Large intestine (tissue), 3 donors: Measurements from ENCODE around the gene PDE4D. TPM values are rescaled to one million over a fixed set of nuclear protein-coding genes. Genes with fewer than 3 reads are reported as not detected.

ENCODE experiments used
- DNase-seq, 2 donors: peaks; one replicate each; pipeline versions ENCODE4 v3.0.0 to v3.0.0-alpha.2; 2013
- H3K27ac ChIP-seq: one replicate; pipeline ENCODE4 v1.5.1; 2013; ENCODE audit warnings: low read length
- H3K27me3 ChIP-seq: 2 replicates; pipeline ENCODE4 v1.6.1; 2013; ENCODE audit warnings: low read length; ENCODE audit not compliant: control insufficient read depth, insufficient read depth
- H3K36me3 ChIP-seq: 2 replicates; pipeline ENCODE4 v1.6.1; 2013; ENCODE audit warnings: low read length; ENCODE audit not compliant: control insufficient read depth, insufficient read depth
- H3K4me1 ChIP-seq: one replicate; pipeline ENCODE4 v1.6.1; 2013; ENCODE audit warnings: low read length; ENCODE audit not compliant: control insufficient read depth, insufficient read depth
- H3K4me3 ChIP-seq: one replicate; pipeline ENCODE4 v1.5.1; 2013; ENCODE audit warnings: low read length
- H3K9me3 ChIP-seq: one replicate; pipeline ENCODE4 v1.6.1; 2013; ENCODE audit warnings: mild to moderate bottlenecking, low read depth, low read length, moderate library complexity; ENCODE audit not compliant: control insufficient read depth
- WGBS: methylation state at CpG from one replicate; pipeline ENCODE4 v1.1.5; 2013; ENCODE audit warnings: low lambda C conversion rate; ENCODE audit not compliant: insufficient coverage; 5-methylcytosine and 5-hydroxymethylcytosine counted together
- polyA plus RNA-seq: library from polyadenylated mRNA; unstranded; fragments of 120-200 nt; gene quantifications from one replicate; pipeline ENCODE4 v1.2.1, GENCODE V29; 2013

Gene PDE4D
- polyA plus RNA-seq, 1 donor, result 13.5 TPM

- Histone ChIP-seq H3K36me3 (no peaks in the 10 kb centered on the region), H3K27ac (peak overlapping the region; percentile 34), H3K4me3 (peak overlapping the region; percentile 78), H3K27me3 (no peaks in the 10 kb centered on the region), H3K9me3 (peaks cover 3% of the 10 kb centered on the region), H3K4me1 (peaks cover 6% of the 10 kb centered on the region)
- DNase-seq, result peak; percentile 44 to 80
- no CpG with 5 or more reads among the region's 87 CpGs for WGBS
Observed at GRCh38 chr5:59039296-59040023, 854.1 kb downstream of the PDE4D start.

- Histone ChIP-seq H3K4me3 (peak overlapping the region; percentile 78), H3K9me3 (peaks cover 3% of the 10 kb centered on the region), H3K36me3 (no peaks in the 10 kb centered on the region), H3K4me1 (peaks cover 6% of the 10 kb centered on the region), H3K27ac (peak overlapping the region; percentile 34), H3K27me3 (no peaks in the 10 kb centered on the region)
- DNase-seq, result no peak
- WGBS, result no CpG with 5 or more reads among the region's 35 CpGs
Observed at GRCh38 chr5:59038798-59039295, 854.7 kb downstream of the PDE4D start.

- Histone ChIP-seq H3K4me1 (peaks cover 6% of the 10 kb centered on the region), H3K4me3 (peak overlapping the region; percentile 78), H3K27me3 (no peaks in the 10 kb centered on the region), H3K27ac (no peak overlapping the region), H3K36me3 (no peaks in the 10 kb centered on the region), H3K9me3 (peaks cover 3% of the 10 kb centered on the region)
- DNase-seq, result no peak
- WGBS, result 70% methylated on average over 2 of the region's 10 CpGs
Observed at GRCh38 chr5:59037941-59038797, 855.4 kb downstream of the PDE4D start.

GRCh38 chr5:59037453-59037852 is 856.1 kb downstream of the PDE4D start:
- H3K27me3 ChIP-seq, result no peaks in the 10 kb centered on the region
- no peak overlapping the region for H3K4me3 ChIP-seq
- H3K9me3 ChIP-seq, result peaks cover 3% of the 10 kb centered on the region
- DNase-seq, result no peak
- no peak overlapping the region for H3K27ac ChIP-seq
- no peaks in the 10 kb centered on the region for H3K36me3 ChIP-seq
- peaks cover 6% of the 10 kb centered on the region for H3K4me1 ChIP-seq
- WGBS, result 100% methylated on average over 1 of the region's 2 CpGs

- Histone ChIP-seq H3K27ac (no peak overlapping the region), H3K36me3 (no peaks in the 10 kb centered on the region), H3K9me3 (peaks cover 3% of the 10 kb centered on the region), H3K27me3 (no peaks in the 10 kb centered on the region), H3K4me1 (peaks cover 6% of the 10 kb centered on the region), H3K4me3 (no peak overlapping the region)
- DNase-seq, result no peak
- WGBS, result 91% methylated on average over 1 of the region's 2 CpGs
Observed at GRCh38 chr5:59037041-59037440, 856.5 kb downstream of the PDE4D start.

- DNase-seq, result peak; percentile 81 to 88
- H3K27ac ChIP-seq, result no peak overlapping the region
Observed at GRCh38 chr5:59036274-59036961, 857.1 kb downstream of the PDE4D start.

GRCh38 chr5:59035681-59036080 is 857.8 kb downstream of the PDE4D start:
- Histone ChIP-seq H3K4me1 (peaks cover 6% of the 10 kb centered on the region), H3K36me3 (no peaks in the 10 kb centered on the region), H3K27ac (no peak overlapping the region), H3K9me3 (peaks cover 3% of the 10 kb centered on the region), H3K4me3 (no peak overlapping the region), H3K27me3 (no peaks in the 10 kb centered on the region)
- DNase-seq, result no peak

More at GRCh38 chr5:59036274-59036961, 857.1 kb downstream of the PDE4D start:
- Histone ChIP-seq H3K9me3 (peaks cover 3% of the 10 kb centered on the region), H3K36me3 (no peaks in the 10 kb centered on the region), H3K4me1 (peaks cover 6% of the 10 kb centered on the region), H3K4me3 (no peak overlapping the region), H3K27me3 (no peaks in the 10 kb centered on the region)
- 80% methylated on average over 1 of the region's 4 CpGs for WGBS

- 17% methylated on average over 1 of the region's 3 CpGs for WGBS
- H3K27me3 ChIP-seq, result no peaks in the 10 kb centered on the region
- peaks cover 3% of the 10 kb centered on the region for H3K9me3 ChIP-seq
- no peak overlapping the region for H3K27ac ChIP-seq
- H3K4me3 ChIP-seq, result no peak overlapping the region
- peaks cover 6% of the 10 kb centered on the region for H3K4me1 ChIP-seq
- DNase-seq, result peak in 1 of 2 donors; percentile 30
- no peaks in the 10 kb centered on the region for H3K36me3 ChIP-seq
Observed at GRCh38 chr5:59034498-59035186, 858.9 kb downstream of the PDE4D start.

- Histone ChIP-seq H3K27ac (no peak overlapping the region), H3K27me3 (no peaks in the 10 kb centered on the region), H3K4me1 (no peaks in the 10 kb centered on the region), H3K4me3 (no peak overlapping the region), H3K36me3 (no peaks in the 10 kb centered on the region), H3K9me3 (no peaks in the 10 kb centered on the region)
- WGBS, result 86% methylated on average over 1 of the region's 6 CpGs
- DNase-seq, result no peak
Observed at GRCh38 chr5:59027145-59027907, 866.2 kb downstream of the PDE4D start.
